ENCODE data around the gene ODAD4. TPM values are rescaled to one million over a fixed set of nuclear protein-coding genes. Genes with fewer than 3 reads are reported as not detected.

ODAD4 gene
- total RNA-seq, 1 donor = 0.43 TPM

DNA sequence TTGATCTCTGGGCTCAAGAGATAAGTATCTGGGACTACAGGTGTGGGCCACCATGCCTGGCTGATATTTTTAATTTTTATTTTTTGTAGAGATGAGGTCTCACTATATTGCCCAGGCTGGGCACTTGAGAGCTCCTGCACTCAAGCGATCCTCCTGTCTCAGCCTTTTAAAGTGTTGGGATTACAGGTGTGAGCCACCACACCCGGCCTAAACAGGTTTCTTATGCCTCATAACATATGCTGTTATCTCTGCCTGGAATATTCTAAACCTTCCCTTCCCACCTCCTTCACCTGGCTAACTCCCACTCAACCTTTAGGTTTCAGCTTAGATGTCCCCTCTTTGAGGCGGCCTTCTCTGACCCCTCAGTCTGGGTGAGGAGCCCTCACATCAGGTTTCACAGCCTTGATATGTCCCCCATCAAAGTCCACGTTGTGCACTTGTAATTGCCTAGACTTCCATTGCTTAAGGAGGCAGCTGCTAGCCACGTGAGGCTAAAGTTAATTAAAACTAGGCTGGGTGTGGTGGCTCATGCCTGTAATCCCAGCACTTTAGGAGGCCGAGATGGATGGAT lies 27.5 kb downstream of the ODAD4 start:
- TF ChIP-seq, protein P1, sequence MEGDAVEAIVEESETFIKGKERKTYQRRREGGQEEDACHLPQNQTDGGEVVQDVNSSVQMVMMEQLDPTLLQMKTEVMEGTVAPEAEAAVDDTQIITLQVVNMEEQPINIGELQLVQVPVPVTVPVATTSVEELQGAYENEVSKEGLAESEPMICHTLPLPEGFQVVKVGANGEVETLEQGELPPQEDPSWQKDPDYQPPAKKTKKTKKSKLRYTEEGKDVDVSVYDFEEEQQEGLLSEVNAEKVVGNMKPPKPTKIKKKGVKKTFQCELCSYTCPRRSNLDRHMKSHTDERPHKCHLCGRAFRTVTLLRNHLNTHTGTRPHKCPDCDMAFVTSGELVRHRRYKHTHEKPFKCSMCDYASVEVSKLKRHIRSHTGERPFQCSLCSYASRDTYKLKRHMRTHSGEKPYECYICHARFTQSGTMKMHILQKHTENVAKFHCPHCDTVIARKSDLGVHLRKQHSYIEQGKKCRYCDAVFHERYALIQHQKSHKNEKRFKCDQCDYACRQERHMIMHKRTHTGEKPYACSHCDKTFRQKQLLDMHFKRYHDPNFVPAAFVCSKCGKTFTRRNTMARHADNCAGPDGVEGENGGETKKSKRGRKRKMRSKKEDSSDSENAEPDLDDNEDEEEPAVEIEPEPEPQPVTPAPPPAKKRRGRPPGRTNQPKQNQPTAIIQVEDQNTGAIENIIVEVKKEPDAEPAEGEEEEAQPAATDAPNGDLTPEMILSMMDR (IDR thresholded peaks at IDR 0.05; ENCODE audit: insufficient read depth, low read depth, low read length) = no peak
- no peak for DNase-seq (ENCODE audit: low read depth)
- no peak overlapping the region for H3K4me3 ChIP-seq (ENCODE audit: low read depth, low read length)

DNA sequence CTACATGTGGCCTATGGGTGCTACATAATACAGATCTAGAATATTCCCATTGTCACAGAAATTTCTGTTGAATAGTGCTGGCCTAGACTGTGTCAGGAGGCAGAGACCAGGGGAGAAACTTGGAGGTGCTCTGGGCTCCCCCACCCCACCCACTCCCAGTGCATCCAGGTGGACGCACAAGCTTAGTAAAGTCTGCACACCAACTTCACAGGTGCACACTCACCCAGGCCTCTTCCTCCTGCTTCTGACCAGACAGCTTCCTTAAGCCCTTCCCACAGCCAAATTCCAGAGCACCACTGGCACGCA lies 28.6 kb downstream of the ODAD4 start:
- no peak overlapping the region for H3K4me3 ChIP-seq (ENCODE audit: low read depth, low read length)
- TF ChIP-seq, protein P1 (IDR thresholded peaks at IDR 0.05; ENCODE audit: insufficient read depth, low read depth, low read length) = no peak
- no peak for DNase-seq (ENCODE audit: low read depth)

DNA sequence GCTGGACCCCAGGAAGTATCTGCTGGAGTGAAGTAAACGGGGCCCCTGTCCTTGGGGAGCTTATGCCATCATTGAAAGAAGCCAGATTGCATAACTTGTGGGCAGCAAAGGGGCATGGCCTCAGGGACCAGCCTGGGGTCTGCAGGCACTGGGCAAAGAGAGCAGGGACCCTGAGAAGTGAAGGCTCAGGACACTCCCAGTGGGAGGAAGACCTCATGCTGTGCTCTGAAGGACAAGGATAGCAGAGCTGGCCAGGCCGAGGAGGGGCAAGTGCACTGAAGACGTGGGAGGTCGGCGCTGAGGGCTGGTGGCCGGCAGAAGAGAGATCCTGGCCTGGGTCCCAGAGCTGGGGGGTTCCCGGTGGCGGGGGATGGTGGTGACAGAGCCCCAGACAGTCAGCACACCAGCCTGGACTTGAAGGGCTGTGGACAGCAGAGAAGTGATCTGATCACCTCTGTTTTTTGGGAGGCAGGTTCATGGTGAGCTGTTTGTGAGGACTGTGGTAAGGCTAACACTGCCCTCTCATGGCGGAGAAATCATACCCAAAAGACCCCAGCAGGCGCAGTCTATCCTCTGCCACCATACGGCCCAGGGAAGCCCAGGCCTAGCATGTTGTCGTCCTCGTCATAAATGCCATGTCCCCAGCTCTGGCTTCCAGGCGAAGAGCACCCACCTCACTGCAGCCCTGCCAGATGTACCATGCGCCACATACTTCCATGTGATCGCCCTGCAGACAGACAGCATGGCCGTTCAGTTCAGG lies 29.1 kb downstream of the ODAD4 start:
- no peak overlapping the region for H3K4me3 ChIP-seq (ENCODE audit: low read depth, low read length)
- DNase-seq (ENCODE audit: low read depth) = peak; percentile 75
- TF ChIP-seq, protein P1 (IDR thresholded peaks at IDR 0.05; ENCODE audit: insufficient read depth, low read depth, low read length) = peak; percentile 63

DNA sequence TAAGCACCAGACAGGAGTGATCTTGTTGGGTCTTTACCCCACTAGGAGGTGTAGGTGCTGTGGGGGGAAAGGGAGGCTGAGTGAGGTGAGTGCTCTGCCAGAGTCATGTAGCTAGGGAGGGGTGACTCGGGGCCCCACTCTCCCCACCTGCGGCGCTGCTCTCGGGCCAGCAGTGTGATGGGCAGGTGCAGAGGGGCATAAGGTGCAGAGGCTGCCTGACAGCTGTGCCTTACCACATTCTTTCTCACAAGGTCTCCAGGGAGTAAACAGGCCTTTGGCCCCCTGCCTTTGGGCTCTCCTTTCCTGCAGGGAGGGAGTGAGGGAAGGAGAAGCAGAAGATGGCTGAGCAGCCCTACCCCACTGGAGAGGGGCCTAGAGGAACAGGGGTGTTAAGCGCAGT lies 31.7 kb downstream of the ODAD4 start:
- TF ChIP-seq, protein P1 (IDR thresholded peaks at IDR 0.05; ENCODE audit: insufficient read depth, low read depth, low read length) = no peak
- H3K4me3 ChIP-seq (ENCODE audit: low read depth, low read length) = no peak overlapping the region
- DNase-seq (ENCODE audit: low read depth) = no peak

DNA sequence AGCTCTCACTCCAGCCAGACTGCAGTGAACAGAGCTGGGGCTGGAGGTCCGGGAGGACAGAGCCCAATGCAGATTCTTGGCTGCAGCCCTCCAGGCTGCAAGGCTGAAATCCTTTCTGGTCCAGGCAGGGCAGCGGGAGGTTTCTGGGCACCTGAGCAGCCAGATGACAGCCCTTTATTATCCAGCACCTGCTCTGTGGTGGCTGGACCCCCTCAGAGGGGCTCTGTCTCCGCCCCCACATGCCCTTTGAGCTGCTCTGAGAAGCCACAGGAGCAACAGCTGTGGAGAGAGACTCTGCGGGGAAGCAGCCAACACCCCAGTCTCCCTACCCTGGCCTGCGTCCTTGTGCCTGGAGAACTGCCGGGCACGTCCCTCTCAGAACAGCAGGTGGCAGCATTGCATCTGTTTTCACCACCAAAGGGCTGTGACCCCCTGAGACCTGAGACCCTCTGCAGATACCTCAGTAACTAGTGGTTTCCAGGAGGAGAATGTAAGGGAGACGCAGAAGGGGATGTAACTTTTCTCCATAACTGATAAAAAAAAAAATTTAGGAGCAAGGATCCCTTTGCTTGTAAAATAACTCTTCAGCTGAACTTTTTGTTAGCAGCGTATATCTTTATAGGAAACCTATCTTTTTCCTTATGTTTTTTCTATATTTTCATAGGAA lies 32.5 kb downstream of the ODAD4 start:
- TF ChIP-seq, protein P1 (IDR thresholded peaks at IDR 0.05; ENCODE audit: insufficient read depth, low read depth, low read length) = peak; percentile 87
- no peak overlapping the region for H3K4me3 ChIP-seq (ENCODE audit: low read depth, low read length)
- DNase-seq (ENCODE audit: low read depth) = peak; percentile 66

DNA sequence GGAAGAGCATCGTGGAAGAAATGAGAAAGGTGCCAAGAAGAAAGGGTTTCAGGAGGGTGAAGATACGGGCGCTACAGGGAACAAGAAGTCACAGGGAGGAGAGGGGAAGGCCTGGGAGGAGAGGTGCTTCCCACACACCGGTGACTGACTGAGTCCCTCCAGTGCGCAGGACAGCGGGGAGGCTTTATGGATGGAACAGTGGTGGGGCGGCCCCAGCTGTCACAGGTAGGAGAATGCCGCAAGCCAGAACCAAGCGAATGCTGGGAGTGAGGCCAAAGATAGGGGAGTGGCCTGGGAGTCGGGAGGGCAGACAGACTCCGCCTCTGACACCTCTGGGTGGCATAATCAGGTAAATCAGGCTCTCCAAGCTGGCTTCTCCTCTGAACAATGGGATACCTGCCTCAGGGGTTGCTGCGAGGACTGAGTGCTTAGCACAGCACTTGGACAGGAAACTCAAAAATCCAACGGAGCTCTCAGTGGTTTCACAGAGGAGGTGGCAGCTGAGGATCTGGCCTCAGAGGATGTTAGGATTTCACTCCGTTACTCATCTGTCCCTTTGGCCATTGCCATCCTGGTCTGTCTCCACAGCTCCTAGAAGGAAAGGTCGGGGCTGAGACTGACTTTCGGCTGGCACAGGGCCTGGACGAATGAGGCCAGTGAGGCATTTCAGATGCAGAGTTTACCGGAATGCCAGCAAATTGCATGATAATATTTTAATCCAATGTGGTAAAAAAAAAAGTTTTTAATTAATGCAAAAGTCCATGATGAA lies 35.5 kb downstream of the ODAD4 start:
- peak overlapping the region; percentile 58 for H3K4me3 ChIP-seq (ENCODE audit: low read depth, low read length)
- peak; percentile 33 for DNase-seq (ENCODE audit: low read depth)
- TF ChIP-seq, protein P1 (IDR thresholded peaks at IDR 0.05; ENCODE audit: insufficient read depth, low read depth, low read length) = no peak

Measured in fibroblast of villous mesenchyme (primary cell).